Measurements from ENCODE around the gene OXSR1.

The OXSR1 gene

GRCh38 chr3:38297947-38298711 lies 132.8 kb downstream of the OXSR1 start:
- no peak for DNase-seq (ENCODE audit: low read depth in 2 of 3, low spot score in 2 of 3)
